Measurements from ENCODE around the gene ITFG1.
"Not testable (repeated sequence)": the region's sequence is repeated elsewhere in the genome, so short reads cannot be mapped to it uniquely, and the experiment has no call there.

The ITFG1 gene

GRCh38 chr16:47139561-47140185, 321.2 kb downstream of the ITFG1 start:
- TF ChIP-seq ZFX (IDR thresholded peaks at IDR 0.05) (no peak), CTCF (conservative IDR thresholded peaks at IDR 0.05) (no peak)
- H3K27ac ChIP-seq = no peak overlapping the region

- H3K27ac ChIP-seq = not testable (repeated sequence)
Measured at GRCh38 chr16:47137925-47138324, 322.9 kb downstream of the ITFG1 start.

GRCh38 chr16:47136099-47136842, 324.6 kb downstream of the ITFG1 start:
- TF ChIP-seq CTCF (conservative IDR thresholded peaks at IDR 0.05) = no peak
- TF ChIP-seq ZFX (IDR thresholded peaks at IDR 0.05) = no peak
- no peak overlapping the region for H3K27ac ChIP-seq

- no peak overlapping the region for H3K27ac ChIP-seq
- TF ChIP-seq ZFX (IDR thresholded peaks at IDR 0.05) (no peak), CTCF (conservative IDR thresholded peaks at IDR 0.05) (no peak)
Measured at GRCh38 chr16:47134550-47134949, 326.3 kb downstream of the ITFG1 start.

DNA sequence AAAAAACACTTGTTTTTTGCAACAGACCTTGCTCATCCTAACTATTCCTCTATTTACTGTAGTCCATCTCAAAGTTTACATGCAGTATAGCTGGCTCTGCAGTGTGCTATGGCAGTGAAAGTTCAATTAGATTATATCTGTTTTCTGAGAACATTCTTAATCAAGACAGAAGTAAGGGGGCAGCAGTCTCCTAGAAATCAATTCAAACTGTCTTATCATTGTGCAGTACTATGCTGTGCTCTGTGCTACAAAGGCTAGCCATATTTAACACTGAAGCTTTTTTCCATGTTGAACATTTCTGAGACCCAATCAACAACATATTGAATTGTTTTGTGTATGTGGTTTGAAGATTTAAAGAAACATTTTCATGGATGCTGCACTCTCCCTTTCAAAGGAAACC, 328.6 kb downstream of the ITFG1 start:
- no peak overlapping the region for H3K27ac ChIP-seq
- TF ChIP-seq ZFX (IDR thresholded peaks at IDR 0.05) = no peak
- no peak for TF ChIP-seq CTCF (conservative IDR thresholded peaks at IDR 0.05)

- no peak overlapping the region for H3K27ac ChIP-seq
- no peak for TF ChIP-seq ZFX (IDR thresholded peaks at IDR 0.05)
- TF ChIP-seq CTCF (conservative IDR thresholded peaks at IDR 0.05) = no peak
Measured at GRCh38 chr16:47129755-47130435, 331.0 kb downstream of the ITFG1 start.

DNA sequence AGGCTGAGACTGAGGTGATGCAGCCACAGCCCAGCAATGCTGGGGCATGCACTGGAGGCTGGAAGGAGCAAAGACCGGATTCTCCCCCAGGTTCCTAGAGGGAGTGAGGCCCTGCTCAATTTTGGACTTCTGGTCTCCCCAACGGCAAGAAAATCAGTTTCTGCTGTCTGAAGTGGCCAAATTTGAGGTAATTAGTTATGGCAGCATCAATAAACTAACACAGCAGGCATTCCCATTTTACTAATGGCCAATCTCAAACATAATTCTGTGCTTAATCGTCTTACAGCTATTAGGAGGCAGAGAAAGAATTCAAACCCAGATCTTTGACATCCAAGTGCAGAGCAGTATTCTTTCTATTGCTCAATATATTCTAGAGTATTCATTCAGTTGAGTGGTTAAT, 333.3 kb downstream of the ITFG1 start:
- no peak for TF ChIP-seq ZFX (IDR thresholded peaks at IDR 0.05)
- H3K27ac ChIP-seq = no peak overlapping the region

DNA sequence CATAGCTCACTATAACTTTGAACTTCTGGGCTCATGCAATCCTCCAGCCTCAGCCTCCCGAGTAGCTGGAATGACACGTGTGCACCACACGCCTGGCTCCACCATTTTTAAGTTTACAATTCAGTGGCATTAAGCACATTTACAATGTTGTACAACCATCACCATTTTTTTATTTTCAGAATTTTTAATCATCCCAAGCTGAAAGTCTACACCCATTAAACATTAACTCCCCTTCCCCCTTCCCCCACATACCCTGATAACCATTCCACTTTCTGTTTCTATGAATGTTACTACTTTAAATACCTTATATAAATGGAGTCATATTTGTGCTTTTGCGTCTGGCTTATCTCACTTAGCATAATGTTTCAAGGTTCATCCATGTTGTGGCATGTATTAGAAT, 335.1 kb downstream of the ITFG1 start:
- TF ChIP-seq ZFX (IDR thresholded peaks at IDR 0.05) (no peak), CTCF (conservative IDR thresholded peaks at IDR 0.05) (no peak)
- H3K27ac ChIP-seq = no peak overlapping the region

Data from C4-2B (cell line).